Stromal cell of bone marrow (primary cell): Measurements from ENCODE around the gene VPS13D.
A peak's percentile ranks its signal among the peaks of the same experiment; 100 is the strongest.
"Not testable (repeated sequence)": the region's sequence is repeated elsewhere in the genome, so short reads cannot be mapped to it uniquely, and the experiment has no call there.

Experiments
- DNase-seq: peaks from one replicate; pipeline ENCODE4 v3.0.0-alpha.2; 2012; ENCODE audit warnings: low read depth

Gene VPS13D

GRCh38 chr1:12196641-12197482, 33.0 kb upstream of the VPS13D start:
- DNase-seq, result no peak

GRCh38 chr1:12197483-12197880, 32.3 kb upstream of the VPS13D start:
- no peak for DNase-seq

GRCh38 chr1:12200208-12200607, 29.6 kb upstream of the VPS13D start:
- DNase-seq, result no peak

- DNase-seq, result no peak
These were observed 28.3 kb upstream of the VPS13D start for GRCh38 chr1:12201352-12202189.

- DNase-seq, result no peak
These were observed 27.7 kb upstream of the VPS13D start for GRCh38 chr1:12202190-12202497.

GRCh38 chr1:12202577-12202976, 27.3 kb upstream of the VPS13D start:
- no peak for DNase-seq

GRCh38 chr1:12203216-12204007, 26.4 kb upstream of the VPS13D start:
- DNase-seq, result no peak

- DNase-seq, result no peak
These were observed 25.7 kb upstream of the VPS13D start for GRCh38 chr1:12204140-12204539.

- DNase-seq, result no peak
These were observed 24.8 kb upstream of the VPS13D start for GRCh38 chr1:12204754-12205658.

- no peak for DNase-seq
These were observed 23.6 kb upstream of the VPS13D start for GRCh38 chr1:12206238-12206637.

GRCh38 chr1:12206792-12207424, 22.9 kb upstream of the VPS13D start:
- DNase-seq, result no peak

- no peak for DNase-seq
These were observed 21.6 kb upstream of the VPS13D start for GRCh38 chr1:12208271-12208670.

- DNase-seq, result peak; percentile 48
These were observed 20.9 kb upstream of the VPS13D start for GRCh38 chr1:12208764-12209494.

- DNase-seq, result no peak
These were observed 20.4 kb upstream of the VPS13D start for GRCh38 chr1:12209495-12209832.

- DNase-seq, result no peak
These were observed 14.5 kb upstream of the VPS13D start for GRCh38 chr1:12215118-12215961.

GRCh38 chr1:12219800-12220199, 10.0 kb upstream of the VPS13D start:
- no peak for DNase-seq

GRCh38 chr1:12220890-12221289, 8.9 kb upstream of the VPS13D start:
- DNase-seq, result no peak

GRCh38 chr1:12222700-12223099, 7.1 kb upstream of the VPS13D start:
- not testable (repeated sequence) for DNase-seq

GRCh38 chr1:12224092-12224491, 5.7 kb upstream of the VPS13D start:
- not testable (repeated sequence) for DNase-seq
